CD4-positive, alpha-beta T cell treated with Interleukin-2 at 100 ng/mL for 4 hours (primary cell): ENCODE results near the gene C1QA.

Experiments
- DNase-seq: peaks from one replicate; pipeline ENCODE4 v3.0.0-alpha.2; 2020; ENCODE audit warnings: low spot score

C1QA gene, protein sequence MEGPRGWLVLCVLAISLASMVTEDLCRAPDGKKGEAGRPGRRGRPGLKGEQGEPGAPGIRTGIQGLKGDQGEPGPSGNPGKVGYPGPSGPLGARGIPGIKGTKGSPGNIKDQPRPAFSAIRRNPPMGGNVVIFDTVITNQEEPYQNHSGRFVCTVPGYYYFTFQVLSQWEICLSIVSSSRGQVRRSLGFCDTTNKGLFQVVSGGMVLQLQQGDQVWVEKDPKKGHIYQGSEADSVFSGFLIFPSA

DNA sequence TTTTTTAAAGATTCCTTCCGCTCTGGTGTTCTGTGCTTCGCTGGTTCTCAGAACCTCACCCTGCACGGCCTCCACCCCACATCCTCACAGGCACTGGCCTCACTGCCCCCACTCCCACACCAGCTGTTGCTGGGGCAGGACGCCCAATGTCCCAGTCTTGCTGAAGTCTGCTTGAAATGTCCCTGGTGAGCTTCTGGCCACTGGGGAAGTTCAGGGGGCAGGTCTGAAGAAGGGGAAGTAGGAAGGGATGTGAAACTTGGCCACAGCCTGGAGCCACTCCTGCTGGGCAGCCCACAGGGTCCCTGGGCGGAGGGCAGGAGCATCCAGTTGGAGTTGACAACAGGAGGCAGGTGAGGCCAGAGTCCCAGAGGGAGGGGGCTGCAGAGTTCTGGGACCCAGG, at the start of gene C1QA:
TSS of gene C1QA (plus strand) at position 276 of the 400 bp plus-strand sequence. CDS start 989 bp downstream, outside the sequence.
- DNase-seq, result no peak

DNA sequence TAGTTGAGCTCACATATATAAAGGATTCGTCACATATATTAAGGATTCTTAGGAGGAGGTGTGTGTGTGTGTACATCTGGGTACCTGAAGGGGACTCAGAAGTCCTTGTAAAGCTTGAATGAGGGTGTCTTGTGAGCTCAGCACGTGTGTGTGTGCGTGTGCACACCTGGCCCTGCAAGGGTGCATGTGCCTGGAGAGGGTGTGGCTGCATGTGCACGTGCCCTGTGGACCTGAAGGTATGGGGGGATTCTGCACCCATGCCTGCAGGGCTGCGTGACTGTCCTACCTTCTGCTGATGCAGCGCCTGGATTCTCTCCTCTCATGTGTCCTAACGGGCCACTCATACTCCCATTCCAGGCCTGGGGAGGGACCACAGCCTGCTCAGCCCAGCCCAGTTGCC, 49.2 kb upstream of the C1QA start:
- no peak for DNase-seq

GRCh38 chr1:22588899-22589422, 47.5 kb upstream of the C1QA start:
- no peak for DNase-seq

DNA sequence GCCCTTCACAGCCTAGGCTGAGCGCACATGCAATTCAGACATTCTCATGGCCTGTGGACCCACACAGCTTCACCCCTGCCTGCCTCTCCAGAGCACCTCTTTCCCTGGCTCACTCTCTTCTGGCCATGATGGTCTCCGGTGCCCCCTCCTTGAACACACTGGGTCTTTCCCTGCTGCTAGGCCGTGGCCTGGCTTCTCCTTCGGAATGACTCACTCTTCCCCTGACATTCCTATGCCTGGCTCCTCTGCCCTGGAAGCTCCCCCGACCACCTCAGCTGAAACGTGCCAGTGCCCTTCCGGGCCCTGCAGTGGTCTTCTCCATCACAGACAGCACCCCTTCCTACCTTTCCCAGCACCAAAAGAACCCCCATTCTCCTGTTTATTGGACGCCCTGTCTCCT, 44.9 kb upstream of the C1QA start:
- DNase-seq, result no peak

DNA sequence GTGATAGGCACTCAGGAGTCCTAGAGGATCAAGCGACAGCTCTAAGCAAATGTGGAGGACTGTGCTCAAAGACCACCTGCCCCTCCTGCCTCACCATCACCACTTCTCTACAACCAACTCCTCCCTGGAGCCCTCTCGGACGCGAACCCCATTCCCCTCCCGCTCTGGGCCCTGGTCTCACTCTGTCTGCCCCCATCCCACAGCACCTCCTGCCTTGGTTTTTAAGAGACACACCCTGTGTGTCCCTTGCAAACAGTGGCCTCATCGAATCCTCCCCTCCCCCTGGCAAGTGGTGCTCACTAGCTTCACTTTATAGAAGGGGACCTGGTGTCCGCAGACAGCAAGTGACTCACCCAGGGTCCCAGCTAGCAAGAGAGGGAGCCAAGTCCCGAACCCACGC, 44.4 kb upstream of the C1QA start:
- DNase-seq, result no peak

DNA sequence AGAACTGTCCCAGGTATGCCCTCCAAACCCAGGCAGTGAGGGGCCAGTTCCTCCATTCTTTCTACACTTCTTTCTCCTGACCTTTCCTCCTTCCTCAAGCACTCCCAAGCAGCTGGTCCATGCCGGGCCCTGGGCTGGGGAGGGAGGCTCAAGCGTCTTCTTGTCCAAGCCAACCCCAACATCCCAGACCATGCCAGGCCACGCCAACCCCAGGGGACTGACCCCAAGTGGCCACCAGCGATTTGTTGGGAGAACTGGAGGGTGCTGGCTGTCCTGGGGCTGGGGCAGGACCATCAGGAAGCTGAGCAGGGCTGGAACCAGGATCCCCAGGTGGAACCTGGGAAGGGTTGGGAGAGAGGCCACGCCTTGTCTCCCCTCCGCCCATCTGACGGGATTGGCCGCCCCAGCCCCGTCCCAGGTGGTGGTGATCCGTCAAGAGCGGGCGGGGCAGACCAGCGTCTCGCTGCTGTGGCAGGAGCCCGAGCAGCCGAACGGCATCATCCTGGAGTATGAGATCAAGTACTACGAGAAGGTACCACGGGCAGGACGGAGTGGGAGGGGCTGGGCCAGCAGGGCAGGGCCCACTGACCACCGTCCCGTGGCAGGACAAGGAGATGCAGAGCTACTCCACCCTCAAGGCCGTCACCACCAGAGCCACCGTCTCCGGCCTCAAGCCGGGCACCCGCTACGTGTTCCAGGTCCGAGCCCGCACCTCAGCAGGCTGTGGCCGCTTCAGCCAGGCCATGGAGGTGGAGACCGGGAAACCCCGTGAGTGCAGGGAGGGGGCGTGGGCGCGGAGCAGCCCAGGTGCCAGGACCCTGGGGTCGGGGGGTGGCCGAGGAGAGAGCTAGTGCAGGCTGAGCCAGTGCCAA, 43.3 kb upstream of the C1QA start:
- no peak for DNase-seq

DNA sequence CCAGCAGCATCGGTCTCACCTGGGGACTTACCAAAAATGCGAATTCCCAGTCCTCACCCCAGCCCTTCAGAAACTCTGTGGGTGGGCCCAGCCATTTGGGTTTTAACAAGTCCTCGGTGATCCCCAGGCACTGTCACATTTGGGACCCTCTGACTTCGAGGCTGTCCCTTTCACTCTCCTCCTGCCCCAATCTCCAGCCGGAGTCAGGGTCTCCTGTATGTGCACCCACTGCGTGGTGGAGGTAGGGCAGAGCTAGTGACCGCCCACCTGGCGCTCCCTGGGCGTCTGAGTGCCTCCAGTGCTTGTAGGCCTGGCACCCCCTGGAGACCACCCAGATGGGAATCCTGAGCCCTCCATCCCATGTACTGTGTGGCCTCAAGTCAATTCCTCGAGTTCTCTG, 42.0 kb upstream of the C1QA start:
- DNase-seq, result no peak

DNA sequence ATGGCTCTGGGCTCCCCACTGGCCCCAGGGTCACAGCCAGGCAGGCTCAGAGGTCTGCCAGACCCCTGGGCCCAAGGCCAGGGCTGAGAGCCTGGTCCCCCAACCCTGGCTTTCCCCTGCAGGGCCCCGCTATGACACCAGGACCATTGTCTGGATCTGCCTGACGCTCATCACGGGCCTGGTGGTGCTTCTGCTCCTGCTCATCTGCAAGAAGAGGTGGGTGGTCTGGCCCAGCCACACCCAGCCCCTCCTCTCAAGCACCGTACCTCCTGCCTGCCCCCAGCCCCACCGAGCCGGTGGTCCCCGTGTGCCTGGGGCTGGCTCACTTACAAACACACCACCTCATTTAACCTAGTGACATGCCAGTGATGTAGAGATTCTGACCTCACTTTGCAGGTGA, 41.3 kb upstream of the C1QA start:
- DNase-seq, result no peak

- DNase-seq, result no peak
Measured at GRCh38 chr1:22597301-22597965, 39.0 kb upstream of the C1QA start.

GRCh38 chr1:22597996-22598395, 38.4 kb upstream of the C1QA start:
- no peak for DNase-seq

- no peak for DNase-seq
Measured at GRCh38 chr1:22598736-22599135, 37.7 kb upstream of the C1QA start.

- DNase-seq, result no peak
Measured at GRCh38 chr1:22600071-22600816, 36.2 kb upstream of the C1QA start.

DNA sequence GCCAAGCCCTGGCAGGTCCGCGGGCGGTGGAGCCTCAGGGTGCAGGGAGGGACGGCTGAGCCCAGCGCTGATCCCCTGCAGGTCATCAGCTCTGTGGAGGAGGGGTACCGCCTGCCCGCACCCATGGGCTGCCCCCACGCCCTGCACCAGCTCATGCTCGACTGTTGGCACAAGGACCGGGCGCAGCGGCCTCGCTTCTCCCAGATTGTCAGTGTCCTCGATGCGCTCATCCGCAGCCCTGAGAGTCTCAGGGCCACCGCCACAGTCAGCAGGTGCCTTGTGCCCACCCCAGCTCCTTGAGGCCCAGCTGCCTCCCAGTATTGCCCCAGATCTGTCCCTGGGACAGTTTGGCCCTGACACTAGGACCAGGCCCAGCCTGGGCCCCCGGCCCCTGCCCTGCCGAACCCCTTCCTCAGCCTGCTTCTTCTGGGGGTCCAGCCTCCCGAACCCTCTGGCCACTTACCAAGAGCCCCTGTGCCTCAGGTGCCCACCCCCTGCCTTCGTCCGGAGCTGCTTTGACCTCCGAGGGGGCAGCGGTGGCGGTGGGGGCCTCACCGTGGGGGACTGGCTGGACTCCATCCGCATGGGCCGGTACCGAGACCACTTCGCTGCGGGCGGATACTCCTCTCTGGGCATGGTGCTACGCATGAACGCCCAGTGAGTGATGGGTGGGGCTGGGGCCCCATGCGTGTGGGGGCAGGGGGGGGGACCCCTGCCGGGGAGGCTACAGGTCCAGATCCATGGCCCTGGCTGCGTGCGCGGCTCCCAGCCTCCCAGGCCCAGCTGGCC, 35.4 kb upstream of the C1QA start:
- DNase-seq, result no peak

GRCh38 chr1:22601610-22602009, 34.8 kb upstream of the C1QA start:
- no peak for DNase-seq

GRCh38 chr1:22602060-22602740, 34.2 kb upstream of the C1QA start:
- no peak for DNase-seq

DNA sequence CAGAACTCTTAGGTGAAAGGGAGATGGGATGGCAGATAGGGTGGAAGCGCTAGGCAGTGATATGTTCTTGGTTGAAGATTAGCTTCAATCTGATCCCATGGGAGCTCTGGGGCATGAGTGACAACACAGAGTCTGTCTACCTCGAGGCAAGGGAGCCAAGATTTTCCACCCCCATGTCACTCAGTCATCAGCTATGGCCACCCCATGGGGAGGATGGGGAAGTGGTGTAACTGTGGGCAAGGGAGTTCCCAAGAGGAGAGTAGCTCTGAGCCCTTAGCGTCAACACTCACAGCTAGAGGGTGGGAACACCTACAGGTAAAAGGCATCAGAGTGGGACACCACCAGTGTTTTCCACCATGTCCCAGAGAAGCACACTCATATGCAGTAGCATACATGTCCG, 30.3 kb upstream of the C1QA start:
- DNase-seq, result no peak

DNA sequence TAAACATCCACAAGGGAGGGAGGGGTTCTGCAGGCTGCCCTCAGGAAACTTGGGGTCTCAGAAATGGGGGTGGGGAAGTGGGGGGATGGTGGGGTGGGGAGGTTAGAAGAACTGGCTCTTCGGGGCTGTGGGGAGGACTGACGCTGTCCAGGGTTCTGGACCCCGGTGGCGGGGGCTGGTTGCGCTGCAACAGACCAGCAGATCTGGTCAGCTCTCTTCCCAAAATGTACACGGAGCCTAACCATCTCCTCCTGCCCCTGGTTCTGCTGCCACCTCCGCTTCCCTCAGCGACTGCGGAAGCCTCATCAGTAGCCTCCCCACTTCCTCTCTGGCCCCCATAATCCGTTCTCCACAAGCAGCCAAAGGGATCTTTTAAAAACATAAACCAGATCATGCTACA, 29.3 kb upstream of the C1QA start:
- DNase-seq, result no peak

DNA sequence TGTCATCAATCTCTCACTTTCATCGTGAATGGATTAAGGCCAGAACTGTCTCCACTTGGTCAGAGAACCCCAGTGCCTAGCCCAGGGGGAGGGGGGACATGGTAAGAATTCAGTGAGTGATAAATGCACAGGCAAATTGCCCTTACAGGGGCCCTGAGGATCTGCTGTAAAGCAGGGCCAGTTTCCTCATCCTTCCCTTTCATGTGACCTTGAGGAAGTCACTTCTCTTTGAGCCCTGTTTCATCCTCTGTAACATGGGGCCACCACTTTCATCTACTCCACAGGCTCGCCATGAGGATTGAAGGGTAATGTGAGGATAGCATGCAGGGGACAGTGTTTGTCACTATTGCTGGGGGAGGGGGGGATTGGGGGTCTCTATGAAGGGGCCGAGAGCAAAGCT, 28.1 kb upstream of the C1QA start:
- DNase-seq, result no peak

GRCh38 chr1:22609291-22609690, 27.1 kb upstream of the C1QA start:
- DNase-seq, result no peak

DNA sequence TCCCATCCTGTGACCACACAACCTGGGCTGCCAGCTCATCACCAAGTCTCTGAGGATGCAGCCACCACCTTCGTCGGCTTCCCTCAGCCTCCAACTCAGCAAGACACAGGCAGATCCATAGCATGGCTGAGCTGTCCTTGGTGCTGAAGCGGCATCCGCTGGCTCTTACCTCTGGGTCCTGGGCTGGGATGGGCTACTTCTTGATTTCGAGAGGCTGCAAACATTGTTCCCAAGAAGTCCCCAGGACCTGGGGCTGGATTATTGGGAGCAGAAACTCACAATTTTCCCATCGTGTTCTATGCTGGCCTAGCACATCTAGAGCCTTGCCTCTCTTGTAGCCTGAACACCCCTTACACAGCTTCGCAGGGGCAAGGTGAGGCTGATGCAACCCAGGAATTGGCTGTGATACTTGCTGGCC, 24.9 kb upstream of the C1QA start:
- no peak for DNase-seq
